ENCODE measurements around the gene GALNT6. TPM values are rescaled to one million over a fixed set of nuclear protein-coding genes. Genes with fewer than 3 reads are reported as not detected.

Gene GALNT6
- total and polyA plus RNA-seq, 2 donors (not counting 3 experiments of a cell fraction or from before 2014, with no cell fraction given) = 18.7 to 39.2 TPM

DNA sequence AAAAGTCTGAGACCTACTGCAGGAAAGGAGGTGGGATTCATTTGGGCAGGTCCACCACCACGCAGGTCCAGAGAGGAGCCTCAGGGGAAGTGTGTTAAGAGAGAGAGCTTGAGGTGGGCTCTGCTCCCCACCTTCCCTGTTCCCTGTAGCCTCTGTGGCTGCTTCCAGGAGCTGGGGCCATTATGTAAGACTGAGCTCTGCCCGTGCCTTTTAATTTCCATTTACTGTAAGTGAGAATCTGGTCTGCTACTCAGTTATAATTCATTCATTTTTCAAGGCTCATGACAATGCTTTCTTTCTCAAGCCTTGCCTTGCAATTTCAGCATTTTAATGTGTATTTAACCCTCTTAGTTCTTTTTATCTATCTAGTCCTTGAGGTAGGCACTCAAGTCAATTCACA, 41.7 kb upstream of the GALNT6 start:
- Histone ChIP-seq H4K20me1 (replicated peaks; ENCODE audit: control insufficient read depth, extremely low read depth, insufficient read depth, low read length) (no peaks in the 10 kb centered on the region), H3K9me1 (replicated peaks; ENCODE audit: control insufficient read depth, extremely low read depth, insufficient read depth, low read length) (no peaks in the 10 kb centered on the region), H3K4me1 (ENCODE audit: control insufficient read depth, extremely low read depth, insufficient read depth, low read length) (no peaks in the 10 kb centered on the region), H3K27me3 (ENCODE audit: control insufficient read depth in 2 of 2, insufficient read depth in 2 of 2, low read length in 2 of 2) (peaks cover 0 to 3% of the 10 kb centered on the region in 2 experiments), H3K9me3 (replicated peaks; ENCODE audit: control insufficient read depth, insufficient read depth, low read length) (no peaks in the 10 kb centered on the region), H3K4me3 (replicated peaks in 1 of 3; ENCODE audit: insufficient read depth in 1 of 3, low read depth in 1 of 3, low read length in 3 of 3) (no peak overlapping the region), H3K79me2 (ENCODE audit: control insufficient read depth, insufficient read depth, low read length) (no peaks in the 10 kb centered on the region), H3K4me2 (ENCODE audit: insufficient read depth, low read length) (no peak overlapping the region), H3K27ac (ENCODE audit: insufficient read depth, low read depth, low read length) (no peak overlapping the region), H3K36me3 (ENCODE audit: control insufficient read depth in 2 of 2, extremely low read depth in 1 of 2, insufficient read depth in 2 of 2, low read length in 2 of 2) (no peaks in the 10 kb centered on the region), H2AFZ (ENCODE audit: low read depth, low read length) (no peak overlapping the region), H3K9ac (replicated peaks; ENCODE audit: extremely low read depth, insufficient read depth, low read length) (no peak overlapping the region)
- DNase-seq (ENCODE audit: low read depth, low spot score) (no peak), FAIRE-seq (no peak)
- ChIA-PET CTCF (interaction anchor here (1.3 kb wide), 1 partner anchor 13 kb away, joined by 6 read pairs; no protein-coding TSS in a partner anchor), POLR2A (no interaction called here)
- dilution Hi-C loops (cut with MboI; ENCODE audit: extremely low pct_ligation_motif_present, low sequenced_read_pairs) = no loop called here
- TF ChIP-seq, protein P1, sequence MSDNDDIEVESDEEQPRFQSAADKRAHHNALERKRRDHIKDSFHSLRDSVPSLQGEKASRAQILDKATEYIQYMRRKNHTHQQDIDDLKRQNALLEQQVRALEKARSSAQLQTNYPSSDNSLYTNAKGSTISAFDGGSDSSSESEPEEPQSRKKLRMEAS (IDR thresholded peaks at IDR 0.05; ENCODE audit: insufficient read depth, insufficient read length) = no peak
- TF ChIP-seq FOS (IDR thresholded peaks at IDR 0.05; ENCODE audit: borderline replicate concordance, insufficient read depth, low read length) = no peak
- TF ChIP-seq JUN (IDR thresholded peaks at IDR 0.05; ENCODE audit: borderline replicate concordance, insufficient read depth, insufficient read length, low read depth) = no peak
- TF ChIP-seq EZH2 (IDR thresholded peaks at IDR 0.05; ENCODE audit: borderline replicate concordance, low read depth, low read length, severe bottlenecking) = no peak
- no peak for TF ChIP-seq GATA2 (IDR thresholded peaks at IDR 0.05; ENCODE audit: insufficient read depth, insufficient read length, low read depth, low read length)
- no peak for TF ChIP-seq POLR2AphosphoS5 (IDR thresholded peaks at IDR 0.05; ENCODE audit: insufficient read depth, low read depth, low read length)
- TF ChIP-seq, protein P2, sequence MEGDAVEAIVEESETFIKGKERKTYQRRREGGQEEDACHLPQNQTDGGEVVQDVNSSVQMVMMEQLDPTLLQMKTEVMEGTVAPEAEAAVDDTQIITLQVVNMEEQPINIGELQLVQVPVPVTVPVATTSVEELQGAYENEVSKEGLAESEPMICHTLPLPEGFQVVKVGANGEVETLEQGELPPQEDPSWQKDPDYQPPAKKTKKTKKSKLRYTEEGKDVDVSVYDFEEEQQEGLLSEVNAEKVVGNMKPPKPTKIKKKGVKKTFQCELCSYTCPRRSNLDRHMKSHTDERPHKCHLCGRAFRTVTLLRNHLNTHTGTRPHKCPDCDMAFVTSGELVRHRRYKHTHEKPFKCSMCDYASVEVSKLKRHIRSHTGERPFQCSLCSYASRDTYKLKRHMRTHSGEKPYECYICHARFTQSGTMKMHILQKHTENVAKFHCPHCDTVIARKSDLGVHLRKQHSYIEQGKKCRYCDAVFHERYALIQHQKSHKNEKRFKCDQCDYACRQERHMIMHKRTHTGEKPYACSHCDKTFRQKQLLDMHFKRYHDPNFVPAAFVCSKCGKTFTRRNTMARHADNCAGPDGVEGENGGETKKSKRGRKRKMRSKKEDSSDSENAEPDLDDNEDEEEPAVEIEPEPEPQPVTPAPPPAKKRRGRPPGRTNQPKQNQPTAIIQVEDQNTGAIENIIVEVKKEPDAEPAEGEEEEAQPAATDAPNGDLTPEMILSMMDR (IDR thresholded peaks at IDR 0.05; ENCODE audit: extremely low read depth in 1 of 2, insufficient read depth in 1 of 2, low read depth in 1 of 2, low read length in 2 of 2) = no peak
- no peak for TF ChIP-seq MYC (IDR thresholded peaks at IDR 0.05; ENCODE audit: low read depth, low read length)
- TF ChIP-seq POLR2A (IDR thresholded peaks at IDR 0.05; ENCODE audit: low read depth, low read length) = no peak
- BruUV-seq (replicated peaks) = no TSS peak
- intact Hi-C loops (cut with micrococcal nuclease) = no loop called here
